ENCODE data around the gene PDCD2L. TPM values are rescaled to one million over a fixed set of nuclear protein-coding genes. Genes with fewer than 3 reads are reported as not detected.

Gene PDCD2L
- total and polyA plus RNA-seq, 10 of the 15 experiments (the other 5 are each of a cell fraction or from before 2014, with no cell fraction given), result 7.2 to 41.3 (median 26.9) TPM

- no peak for TF ChIP-seq ZNF687 (IDR thresholded peaks at IDR 0.05)
Measured at GRCh38 chr19:34375598-34375997, 28.6 kb upstream of the PDCD2L start (continued).

- DNase-seq (ENCODE audit: low read depth, low spot score) (no peak), ATAC-seq (no peak), FAIRE-seq (no peak)
- Histone ChIP-seq H2AFZ (ENCODE audit: control insufficient read depth, low read depth, low read length) (no peak overlapping the region), H3K79me2 (ENCODE audit: control insufficient read depth, insufficient read depth, low read length) (no peaks in the 10 kb centered on the region), H3K27ac (ENCODE audit: control insufficient read depth, insufficient read depth) (no peak overlapping the region), H3K27me3 (replicated peaks in 1 of 2; ENCODE audit: control insufficient read depth in 2 of 2, insufficient read depth in 2 of 2, low read length in 1 of 2) (no peaks in the 10 kb centered on the region), H3K4me2 (ENCODE audit: control insufficient read depth, insufficient read depth) (no peak overlapping the region), H4K20me1 (ENCODE audit: control insufficient read depth, insufficient read depth) (no peaks in the 10 kb centered on the region), H3K9ac (ENCODE audit: control insufficient read depth, insufficient read depth, low read length) (no peak overlapping the region), H3K4me3 (no peak overlapping the region), H3K4me1 (ENCODE audit: control insufficient read depth, insufficient read depth, low read length) (no peaks in the 10 kb centered on the region), H3K9me3 (replicated peaks; ENCODE audit: control insufficient read depth, insufficient read depth, low read length) (no peaks in the 10 kb centered on the region), H3K36me3 (ENCODE audit: control insufficient read depth in 2 of 2, insufficient read depth in 2 of 2, low read length in 1 of 2) (peaks cover 63 to 67% of the 10 kb centered on the region in 2 experiments)
- CTCF ChIA-PET, result no interaction called here
- no TSS peak for BruUV-seq (replicated peaks)
- SMC1A ChIA-PET (ENCODE audit: uncharacterized antibody, unreplicated experiment), result no interaction called here
- 99% methylated on average over 5 of the region's 5 CpGs for WGBS (ENCODE audit: insufficient coverage, insufficient replicate concordance, low lambda C conversion rate, missing lambda C conversion rate)
- TF ChIP-seq BMI1 (IDR thresholded peaks at IDR 0.05; ENCODE audit: borderline replicate concordance) (no peak), NFIC (IDR thresholded peaks at IDR 0.05; ENCODE audit: low read depth, low read length) (no peak), TBL1XR1 (IDR thresholded peaks at IDR 0.05; ENCODE audit: low read depth, low read length) (no peak), KDM1A (IDR thresholded peaks at IDR 0.05; ENCODE audit: borderline replicate concordance) (no peak)
- RAD21 ChIA-PET (ENCODE audit: unreplicated experiment), result no interaction called here
- POLR2A ChIA-PET, result no interaction called here
- in situ Hi-C loops (cut with MboI), result no loop called here
- intact Hi-C loops (cut with micrococcal nuclease; ENCODE audit: unreplicated experiment), result no loop called here
Measured at GRCh38 chr19:34380639-34381241, 23.5 kb upstream of the PDCD2L start.
